Mucosa of descending colon (tissue), 3 donors: Measurements from ENCODE around the gene COPZ2. TPM values are rescaled to one million over a fixed set of nuclear protein-coding genes. Genes with fewer than 3 reads are reported as not detected.

Source experiments
- ATAC-seq: fragments of 200-7000 bp; cut with Tn5 transposase; one replicate; pipeline ENCODE4 v1.9.1; 2020; ENCODE audit warnings: mild to moderate bottlenecking, moderate library complexity
- DNase-seq, 3 donors: peaks; one replicate each; pipeline ENCODE4 v3.0.0-alpha.2; 2020
- H3K36me3 ChIP-seq: fragments of 200-600 bp; one replicate; pipeline ENCODE4 v1.8.0; 2021; ENCODE audit warnings: low read depth, mild to moderate bottlenecking
- H3K4me1 ChIP-seq: fragments of 200-600 bp; one replicate; pipeline ENCODE4 v1.8.0; 2021; ENCODE audit warnings: low read depth, mild to moderate bottlenecking
- H3K4me3 ChIP-seq: fragments of 200-600 bp; one replicate; pipeline ENCODE4 v1.8.0; 2021; ENCODE audit warnings: mild to moderate bottlenecking
- H3K9me3 ChIP-seq: fragments of 200-600 bp; one replicate; pipeline ENCODE4 v1.8.0; 2021; ENCODE audit warnings: mild to moderate bottlenecking
- CTCF ChIP-seq: fragments of 200-600 bp; IDR thresholded peaks from one replicate; pipeline ENCODE4 v1.8.0; 2022; ENCODE audit warnings: antibody characterized with exemption, mild to moderate bottlenecking
- intact Hi-C, 2 donors: fragments of 100-400 bp; cut with DNase I in 1 of 2; cut with micrococcal nuclease in 1 of 2; formaldehyde crosslinking; loops; one replicate each; pipeline versions ENCODE4 v1.11.0 to v1.11.1; 2022; cut with DNase I, micrococcal nuclease
- total RNA-seq, 3 donors: library from RNA; stranded (reverse); fragmentation: NEBNext Ultra II Directional in 2 of 3; extraction: Animal tissue kit (Norgen Biotek cat#: 25700) in 2 of 3; gene quantifications; one replicate each; pipeline versions ENCODE4 v1.2.1 to v1.2.4, GENCODE V29; 2021 to 2023
- donor health status: DM: no; HTN: no; CAD: no; lungs with moderate emphysema.
- donor health status: DM: no; HTN: no; CAD: no.
- donor health status: DM: no; HTN: yes; CAD: no.

Gene COPZ2
- total RNA-seq, 3 donors from 2014 or later = 3.9 to 43.3 (median 14.3) TPM

DNA sequence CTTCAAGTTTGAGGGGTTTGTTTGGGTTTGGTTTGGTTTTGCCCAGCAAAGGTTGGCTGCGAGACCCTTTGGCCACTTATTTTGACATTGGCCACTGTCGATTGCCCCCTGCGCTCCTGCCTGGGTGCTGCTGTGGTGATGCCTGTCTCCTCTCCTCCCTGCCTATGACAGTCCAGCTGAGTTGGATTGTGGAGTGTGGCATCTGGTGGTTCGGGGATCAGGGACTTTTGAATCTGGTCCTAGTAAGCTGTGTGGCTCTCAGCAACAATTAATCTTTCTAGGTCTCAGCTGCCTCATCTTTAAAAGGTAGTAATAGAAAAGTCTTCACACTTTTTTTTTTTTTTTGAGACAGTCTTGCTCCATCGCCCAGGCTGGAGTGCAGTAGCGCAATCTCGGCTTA, 39.6 kb downstream of the COPZ2 start:
- ATAC-seq = no peak

GRCh38 chr17:47997586-47997985, 40.0 kb downstream of the COPZ2 start:
- Histone ChIP-seq H3K36me3 (no peaks in the 10 kb centered on the region), H3K9me3 (no peaks in the 10 kb centered on the region), H3K4me1 (no peaks in the 10 kb centered on the region), H3K4me3 (no peak overlapping the region)
- DNase-seq (no peak), ATAC-seq (no peak)
- no peak for TF ChIP-seq CTCF
- intact Hi-C loops = no loop called here

More for the DNA sequence above, 39.6 kb downstream of the COPZ2 start:
- Histone ChIP-seq H3K4me1 (no peaks in the 10 kb centered on the region), H3K36me3 (no peaks in the 10 kb centered on the region), H3K4me3 (no peak overlapping the region), H3K9me3 (no peaks in the 10 kb centered on the region)
- DNase-seq = no peak
- intact Hi-C loops = no loop called here
- TF ChIP-seq CTCF = no peak

- Histone ChIP-seq H3K4me3 (no peak overlapping the region), H3K9me3 (no peaks in the 10 kb centered on the region), H3K4me1 (no peaks in the 10 kb centered on the region), H3K36me3 (no peaks in the 10 kb centered on the region)
- no peak for DNase-seq
- no peak for TF ChIP-seq CTCF
- ATAC-seq = no peak
- intact Hi-C loops = no loop called here
Observed at GRCh38 chr17:47996201-47996600, 41.4 kb downstream of the COPZ2 start.

DNA sequence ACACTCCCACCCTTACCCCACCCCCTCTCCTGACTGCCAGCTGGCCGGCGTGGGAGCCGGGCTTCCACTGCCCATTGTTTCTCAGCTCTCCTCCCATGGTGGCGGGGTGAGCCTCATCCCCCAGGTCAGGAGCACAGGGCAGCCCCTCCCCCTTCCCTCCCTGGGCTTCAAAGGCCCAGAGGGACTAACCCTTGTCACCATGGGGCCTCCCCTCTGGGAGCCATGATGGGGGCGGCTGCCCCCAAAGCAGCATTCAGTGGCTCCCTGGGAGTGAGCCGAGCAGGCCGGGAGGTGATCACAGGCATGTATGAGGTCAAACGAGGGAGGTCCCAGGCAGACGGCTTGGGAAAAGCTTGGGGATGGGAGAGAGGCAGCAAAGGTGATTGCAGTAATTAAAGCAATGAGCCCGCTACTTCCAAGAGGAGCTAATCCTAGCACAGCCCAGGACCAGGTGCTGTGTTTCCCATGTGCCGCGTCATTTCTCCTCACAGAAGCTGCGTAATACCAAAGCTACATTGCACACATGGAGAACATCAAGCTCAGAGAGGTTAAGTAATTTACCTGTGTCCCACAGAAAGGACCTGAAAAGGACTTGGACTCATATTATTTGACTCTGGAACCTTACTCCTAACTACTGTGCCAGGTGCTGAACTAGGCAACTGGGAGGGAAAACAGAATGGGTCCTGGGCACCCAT, 42.2 kb downstream of the COPZ2 start:
- H3K36me3 ChIP-seq = no peaks in the 10 kb centered on the region
- H3K9me3 ChIP-seq = no peaks in the 10 kb centered on the region
- no peak overlapping the region for H3K4me3 ChIP-seq
- intact Hi-C loops = no loop called here
- no peaks in the 10 kb centered on the region for H3K4me1 ChIP-seq
- no peak for TF ChIP-seq CTCF
- ATAC-seq (no peak), DNase-seq (no peak)

DNA sequence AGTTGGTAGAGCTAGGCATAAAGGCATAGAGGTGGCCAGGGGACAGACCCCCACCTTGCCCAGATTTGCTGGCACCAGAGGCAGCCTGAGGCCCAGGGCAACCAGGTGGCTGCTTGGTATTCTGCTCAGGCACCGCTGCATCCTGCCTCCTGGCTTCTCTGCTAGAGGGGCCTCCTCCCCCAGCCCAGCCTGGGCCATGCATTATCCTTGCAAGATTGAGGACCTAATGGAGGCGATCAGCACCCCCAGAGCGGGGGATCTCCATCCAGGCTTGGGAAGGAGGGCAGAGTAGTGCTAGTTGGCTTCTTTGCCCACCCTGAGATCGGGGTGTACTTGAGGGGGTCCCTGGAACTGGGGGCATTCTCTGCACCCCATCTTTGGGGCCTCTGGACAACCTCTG, 42.9 kb downstream of the COPZ2 start:
- no peak overlapping the region for H3K4me3 ChIP-seq
- intact Hi-C loops = no loop called here
- no peak for DNase-seq
- H3K9me3 ChIP-seq = no peaks in the 10 kb centered on the region
- no peak for ATAC-seq
- no peaks in the 10 kb centered on the region for H3K4me1 ChIP-seq
- no peaks in the 10 kb centered on the region for H3K36me3 ChIP-seq
- no peak for TF ChIP-seq CTCF

DNA sequence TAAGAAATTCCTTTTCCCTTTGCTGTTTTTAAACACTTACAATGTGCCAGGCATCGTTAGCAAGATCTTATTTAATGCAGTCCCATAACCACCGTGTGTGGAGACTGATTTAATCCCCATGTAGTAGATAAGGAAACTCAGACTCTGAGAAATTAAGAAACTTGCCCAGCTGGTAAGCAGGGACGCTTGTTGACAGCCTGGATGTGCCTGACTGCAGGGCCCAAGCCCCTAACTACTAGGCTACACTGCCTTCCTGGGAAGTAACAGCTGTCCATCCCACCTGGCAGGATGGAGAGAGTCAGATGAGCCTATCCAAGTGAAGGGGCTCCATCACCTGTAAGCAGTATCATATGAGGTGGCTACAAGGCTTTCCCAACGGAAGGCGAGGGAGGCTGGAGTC, 43.6 kb downstream of the COPZ2 start:
- no peak for ATAC-seq
- H3K36me3 ChIP-seq = no peaks in the 10 kb centered on the region
- no peaks in the 10 kb centered on the region for H3K9me3 ChIP-seq
- no peak for TF ChIP-seq CTCF
- H3K4me3 ChIP-seq = no peak overlapping the region
- H3K4me1 ChIP-seq = no peaks in the 10 kb centered on the region
- DNase-seq = no peak
- intact Hi-C loops = no loop called here
